Measurements from ENCODE around the gene HTRA3.

DNA sequence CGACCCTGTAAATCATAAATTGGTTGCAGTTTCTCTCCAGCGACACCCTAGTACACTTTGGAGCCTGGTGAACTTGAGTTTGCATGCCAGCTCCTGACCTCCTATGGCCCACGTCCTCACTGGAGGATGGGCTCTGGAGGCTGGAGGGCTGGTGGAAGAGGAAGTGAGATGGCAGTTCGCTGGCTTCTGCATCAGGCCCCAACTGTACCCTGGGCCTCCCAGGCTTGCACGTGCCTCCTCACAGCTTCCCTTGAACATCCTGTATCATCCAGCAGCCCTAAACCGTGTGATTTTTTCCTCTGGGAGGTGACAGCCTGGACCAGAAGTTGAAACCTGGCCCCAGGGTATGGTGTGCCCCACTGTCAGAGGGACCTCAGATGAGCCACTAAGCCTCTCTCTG is 78.5 kb downstream of the HTRA3 start:
- TF ChIP-seq, protein P1, sequence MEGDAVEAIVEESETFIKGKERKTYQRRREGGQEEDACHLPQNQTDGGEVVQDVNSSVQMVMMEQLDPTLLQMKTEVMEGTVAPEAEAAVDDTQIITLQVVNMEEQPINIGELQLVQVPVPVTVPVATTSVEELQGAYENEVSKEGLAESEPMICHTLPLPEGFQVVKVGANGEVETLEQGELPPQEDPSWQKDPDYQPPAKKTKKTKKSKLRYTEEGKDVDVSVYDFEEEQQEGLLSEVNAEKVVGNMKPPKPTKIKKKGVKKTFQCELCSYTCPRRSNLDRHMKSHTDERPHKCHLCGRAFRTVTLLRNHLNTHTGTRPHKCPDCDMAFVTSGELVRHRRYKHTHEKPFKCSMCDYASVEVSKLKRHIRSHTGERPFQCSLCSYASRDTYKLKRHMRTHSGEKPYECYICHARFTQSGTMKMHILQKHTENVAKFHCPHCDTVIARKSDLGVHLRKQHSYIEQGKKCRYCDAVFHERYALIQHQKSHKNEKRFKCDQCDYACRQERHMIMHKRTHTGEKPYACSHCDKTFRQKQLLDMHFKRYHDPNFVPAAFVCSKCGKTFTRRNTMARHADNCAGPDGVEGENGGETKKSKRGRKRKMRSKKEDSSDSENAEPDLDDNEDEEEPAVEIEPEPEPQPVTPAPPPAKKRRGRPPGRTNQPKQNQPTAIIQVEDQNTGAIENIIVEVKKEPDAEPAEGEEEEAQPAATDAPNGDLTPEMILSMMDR (IDR thresholded peaks at IDR 0.05; ENCODE audit: insufficient read depth, low read depth, low read length): no peak
- no peak for TF ChIP-seq EZH2 (IDR thresholded peaks at IDR 0.05; ENCODE audit: insufficient read depth, low read length)

Data from astrocyte (in vitro differentiated cells and primary cell).